Caco-2 (cell line): ENCODE results near the gene HMCN2. TPM values are rescaled to one million over a fixed set of nuclear protein-coding genes. Genes with fewer than 3 reads are reported as not detected.

Source experiments
- BruUV-seq: library from RNA; stranded (reverse); fragments of 400-500 nt; replicated peaks from 2 replicates; lab custom pipeline; 2021; lab: Mats Ljungman, UMichigan
- CTCF ChIA-PET: fragments of 300-600 bp; sonication (Branson Sonifier 250); formaldehyde crosslinking; loops from one replicate; lab custom pipeline; 2022; ENCODE audit warnings: antibody characterized with exemption; lab: Charles Lee
- POLR2A ChIA-PET: fragments of 300-600 bp; sonication (Branson Sonifier 250); formaldehyde crosslinking; loops from one replicate; lab custom pipeline; 2022; ENCODE audit warnings: antibody characterized with exemption; lab: Charles Lee
- DNase-seq, 2 experiments: peaks; one replicate each; pipeline versions ENCODE4 v3.0.0 to v3.0.0-alpha.2; 2020 to 2022
- H3K27me3 ChIP-seq: replicated peaks from 2 replicates; pipeline ENCODE4 v1.6.0; 2011; ENCODE audit warnings: low read length; ENCODE audit not compliant: control insufficient read depth, insufficient read depth
- H3K36me3 ChIP-seq: 2 replicates; pipeline ENCODE4 v1.5.1; 2011; ENCODE audit warnings: low read length; ENCODE audit not compliant: control insufficient read depth, insufficient read depth
- H3K4me1 ChIP-seq: fragments of 250-450 bp; sonication (Bioruptor Pico); 2 replicates; pipeline ENCODE4 v1.5.1; 2020; ENCODE audit warnings: mild to moderate bottlenecking
- H3K4me3 ChIP-seq: 2 replicates; pipeline ENCODE4 v1.5.1; 2011; ENCODE audit warnings: low read depth, mild to moderate bottlenecking, control low read depth, low read length
- H3K9me3 ChIP-seq: fragments of 250-450 bp; sonication (Bioruptor Pico); 2 replicates; pipeline ENCODE4 v1.5.1; 2020; ENCODE audit warnings: mild to moderate bottlenecking, moderate library complexity
- H3K27ac Mint-ChIP-seq: one replicate; pipeline ENCODE4 v1.8.0; 2022; ENCODE audit warnings: mixed read lengths; ENCODE audit not compliant: unreplicated experiment
- H3K27me3 Mint-ChIP-seq: one replicate; pipeline ENCODE4 v1.8.0; 2022; ENCODE audit warnings: mixed read lengths; ENCODE audit not compliant: insufficient read depth, unreplicated experiment
- H3K36me3 Mint-ChIP-seq: one replicate; pipeline ENCODE4 v1.8.0; 2022; ENCODE audit warnings: mild to moderate bottlenecking, mixed read lengths; ENCODE audit not compliant: insufficient read depth, unreplicated experiment
- H3K4me1 Mint-ChIP-seq: one replicate; pipeline ENCODE4 v1.8.0; 2022; ENCODE audit warnings: low read depth, mixed read lengths; ENCODE audit not compliant: unreplicated experiment
- H3K4me3 Mint-ChIP-seq: one replicate; pipeline ENCODE4 v1.8.0; 2022; ENCODE audit warnings: mild to moderate bottlenecking, moderate library complexity, mixed read lengths; ENCODE audit not compliant: unreplicated experiment
- H3K9me3 Mint-ChIP-seq: one replicate; pipeline ENCODE4 v1.8.0; 2022; ENCODE audit warnings: mixed read lengths; ENCODE audit not compliant: unreplicated experiment
- CTCF ChIP-seq, 2 experiments: fragments of 200-600 bp in 1 of 2; IDR thresholded peaks; 1 replicate in 1 of 2; 2 replicates in 1 of 2; pipeline versions ENCODE4 v1.5.1 to v1.8.0; 2011 to 2022; ENCODE audit warnings: antibody characterized with exemption in 1 of 2, control low read depth in 1 of 2, inconsistent platforms in 1 of 2, low read depth in 1 of 2, low read length in 1 of 2, mild to moderate bottlenecking in 1 of 2, moderate library complexity in 1 of 2; ENCODE audit not compliant: insufficient read depth in 1 of 2, severe bottlenecking in 1 of 2, unreplicated experiment in 1 of 2
- intact Hi-C: fragments of 100-400 bp; cut with micrococcal nuclease; formaldehyde crosslinking; loops from one replicate; pipeline ENCODE4 v1.10.0; 2022; ENCODE audit not compliant: unreplicated experiment
- total RNA-seq: library from RNA; stranded (reverse); gene quantifications from 2 replicates; pipeline ENCODE4 v1.2.3, GENCODE V29; 2022

HMCN2 gene
- total RNA-seq, 1 experiment from 2014 or later: 0.41 TPM

- H3K36me3 Mint-ChIP-seq: peaks cover 5% of the 10 kb centered on the region
- intact Hi-C loops: no loop called here
- no peak overlapping the region for H3K27ac Mint-ChIP-seq
- no peak overlapping the region for H3K4me3 Mint-ChIP-seq
- Histone ChIP-seq H3K4me1 (no peaks in the 10 kb centered on the region), H3K4me3 (no peak overlapping the region), H3K36me3 (no peaks in the 10 kb centered on the region), H3K9me3 (no peaks in the 10 kb centered on the region), H3K27me3 (no peaks in the 10 kb centered on the region)
- no peak for TF ChIP-seq CTCF (IDR thresholded peaks at IDR 0.05; ENCODE audit: insufficient read depth in 1 of 2, low read depth in 1 of 2, low read length in 1 of 2, severe bottlenecking in 1 of 2, unreplicated experiment in 1 of 2)
- H3K4me1 Mint-ChIP-seq: no peaks in the 10 kb centered on the region
- no TSS peak for BruUV-seq
- POLR2A ChIA-PET: no interaction called here
- DNase-seq: no peak
- no peaks in the 10 kb centered on the region for H3K27me3 Mint-ChIP-seq
- CTCF ChIA-PET: no interaction called here
- H3K9me3 Mint-ChIP-seq: no peaks in the 10 kb centered on the region
Observed at GRCh38 chr9:130472184-130472705, 206.7 kb downstream of the HMCN2 start.

GRCh38 chr9:130473009-130473408, 207.4 kb downstream of the HMCN2 start:
- Mint-ChIP-seq H3K9me3 (no peaks in the 10 kb centered on the region), H3K27me3 (no peaks in the 10 kb centered on the region), H3K27ac (no peak overlapping the region), H3K4me1 (no peaks in the 10 kb centered on the region), H3K4me3 (no peak overlapping the region), H3K36me3 (peaks cover 5% of the 10 kb centered on the region)
- no TSS peak for BruUV-seq
- Histone ChIP-seq H3K36me3 (no peaks in the 10 kb centered on the region), H3K4me1 (no peaks in the 10 kb centered on the region), H3K27me3 (no peaks in the 10 kb centered on the region), H3K9me3 (no peaks in the 10 kb centered on the region), H3K4me3 (no peak overlapping the region)
- CTCF ChIA-PET: no interaction called here
- no peak for DNase-seq
- no peak for TF ChIP-seq CTCF (IDR thresholded peaks at IDR 0.05; ENCODE audit: insufficient read depth in 1 of 2, low read depth in 1 of 2, low read length in 1 of 2, severe bottlenecking in 1 of 2, unreplicated experiment in 1 of 2)
- POLR2A ChIA-PET: no interaction called here
- intact Hi-C loops: no loop called here

GRCh38 chr9:130473566-130473965, 208.0 kb downstream of the HMCN2 start:
- no peaks in the 10 kb centered on the region for H3K27me3 ChIP-seq
- no peak for TF ChIP-seq CTCF (IDR thresholded peaks at IDR 0.05; ENCODE audit: insufficient read depth in 1 of 2, low read depth in 1 of 2, low read length in 1 of 2, severe bottlenecking in 1 of 2, unreplicated experiment in 1 of 2)
- H3K9me3 ChIP-seq: no peaks in the 10 kb centered on the region
- intact Hi-C loops: no loop called here
- ChIA-PET POLR2A (no interaction called here), CTCF (no interaction called here)
- Mint-ChIP-seq H3K9me3 (no peaks in the 10 kb centered on the region), H3K36me3 (peaks cover 5% of the 10 kb centered on the region), H3K27ac (no peak overlapping the region), H3K27me3 (no peaks in the 10 kb centered on the region), H3K4me1 (no peaks in the 10 kb centered on the region), H3K4me3 (no peak overlapping the region)
- no peaks in the 10 kb centered on the region for H3K36me3 ChIP-seq
- H3K4me3 ChIP-seq: no peak overlapping the region
- H3K4me1 ChIP-seq: no peaks in the 10 kb centered on the region
- DNase-seq: no peak
- no TSS peak for BruUV-seq
